NT2/D1 (cell line): ENCODE data around the gene PPT2.

Experiments
- YY1 ChIP-seq: IDR thresholded peaks from 2 replicates; pipeline ENCODE4 v1.6.1; 2011; ENCODE audit not compliant: insufficient read length, insufficient read depth
- ZNF274 ChIP-seq: IDR thresholded peaks from 2 replicates; pipeline ENCODE4 v1.6.1; 2011; ENCODE audit warnings: mild to moderate bottlenecking, low read depth, low read length

- TF ChIP-seq ZNF274 (no peak), YY1 (no peak)
Measured at GRCh38 chr6:32127409-32127716, 26.6 kb upstream of the PPT2 start.
